Measurements from ENCODE around the gene RELB.

GRCh38 chr19:44954278-44954648 is 47.0 kb upstream of the RELB start:
- no peak for TF ChIP-seq POLR2A (IDR thresholded peaks at IDR 0.05)
- TF ChIP-seq, protein P1, sequence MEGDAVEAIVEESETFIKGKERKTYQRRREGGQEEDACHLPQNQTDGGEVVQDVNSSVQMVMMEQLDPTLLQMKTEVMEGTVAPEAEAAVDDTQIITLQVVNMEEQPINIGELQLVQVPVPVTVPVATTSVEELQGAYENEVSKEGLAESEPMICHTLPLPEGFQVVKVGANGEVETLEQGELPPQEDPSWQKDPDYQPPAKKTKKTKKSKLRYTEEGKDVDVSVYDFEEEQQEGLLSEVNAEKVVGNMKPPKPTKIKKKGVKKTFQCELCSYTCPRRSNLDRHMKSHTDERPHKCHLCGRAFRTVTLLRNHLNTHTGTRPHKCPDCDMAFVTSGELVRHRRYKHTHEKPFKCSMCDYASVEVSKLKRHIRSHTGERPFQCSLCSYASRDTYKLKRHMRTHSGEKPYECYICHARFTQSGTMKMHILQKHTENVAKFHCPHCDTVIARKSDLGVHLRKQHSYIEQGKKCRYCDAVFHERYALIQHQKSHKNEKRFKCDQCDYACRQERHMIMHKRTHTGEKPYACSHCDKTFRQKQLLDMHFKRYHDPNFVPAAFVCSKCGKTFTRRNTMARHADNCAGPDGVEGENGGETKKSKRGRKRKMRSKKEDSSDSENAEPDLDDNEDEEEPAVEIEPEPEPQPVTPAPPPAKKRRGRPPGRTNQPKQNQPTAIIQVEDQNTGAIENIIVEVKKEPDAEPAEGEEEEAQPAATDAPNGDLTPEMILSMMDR (IDR thresholded peaks at IDR 0.05 in 4 of 5, conservative IDR thresholded peaks at IDR 0.05 in 1 of 5) = no peak

All from gastrocnemius medialis (tissue), 4 donors.